B cell (primary cell): ENCODE results near the gene CD300LD.

Source experiments
- EZH2 ChIP-seq: IDR thresholded peaks from 2 replicates; pipeline ENCODE4 v1.6.1; 2012; ENCODE audit warnings: borderline replicate concordance, low read depth, mild to moderate bottlenecking, moderate library complexity, low read length; ENCODE audit not compliant: insufficient read depth, poor library complexity, severe bottlenecking
- TF ChIP-seq, protein P1 (sequence below): fragments of 200-600 bp; IDR thresholded peaks from one replicate; pipeline ENCODE4 v1.8.0; 2022; ENCODE audit warnings: antibody characterized with exemption, mild to moderate bottlenecking

GRCh38 chr17:74543406-74543805 lies 48.7 kb downstream of the CD300LD start:
- TF ChIP-seq, protein P1, sequence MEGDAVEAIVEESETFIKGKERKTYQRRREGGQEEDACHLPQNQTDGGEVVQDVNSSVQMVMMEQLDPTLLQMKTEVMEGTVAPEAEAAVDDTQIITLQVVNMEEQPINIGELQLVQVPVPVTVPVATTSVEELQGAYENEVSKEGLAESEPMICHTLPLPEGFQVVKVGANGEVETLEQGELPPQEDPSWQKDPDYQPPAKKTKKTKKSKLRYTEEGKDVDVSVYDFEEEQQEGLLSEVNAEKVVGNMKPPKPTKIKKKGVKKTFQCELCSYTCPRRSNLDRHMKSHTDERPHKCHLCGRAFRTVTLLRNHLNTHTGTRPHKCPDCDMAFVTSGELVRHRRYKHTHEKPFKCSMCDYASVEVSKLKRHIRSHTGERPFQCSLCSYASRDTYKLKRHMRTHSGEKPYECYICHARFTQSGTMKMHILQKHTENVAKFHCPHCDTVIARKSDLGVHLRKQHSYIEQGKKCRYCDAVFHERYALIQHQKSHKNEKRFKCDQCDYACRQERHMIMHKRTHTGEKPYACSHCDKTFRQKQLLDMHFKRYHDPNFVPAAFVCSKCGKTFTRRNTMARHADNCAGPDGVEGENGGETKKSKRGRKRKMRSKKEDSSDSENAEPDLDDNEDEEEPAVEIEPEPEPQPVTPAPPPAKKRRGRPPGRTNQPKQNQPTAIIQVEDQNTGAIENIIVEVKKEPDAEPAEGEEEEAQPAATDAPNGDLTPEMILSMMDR, result no peak
- no peak for TF ChIP-seq EZH2
